Measurements from ENCODE around the gene MAML3.

The MAML3 gene

DNA sequence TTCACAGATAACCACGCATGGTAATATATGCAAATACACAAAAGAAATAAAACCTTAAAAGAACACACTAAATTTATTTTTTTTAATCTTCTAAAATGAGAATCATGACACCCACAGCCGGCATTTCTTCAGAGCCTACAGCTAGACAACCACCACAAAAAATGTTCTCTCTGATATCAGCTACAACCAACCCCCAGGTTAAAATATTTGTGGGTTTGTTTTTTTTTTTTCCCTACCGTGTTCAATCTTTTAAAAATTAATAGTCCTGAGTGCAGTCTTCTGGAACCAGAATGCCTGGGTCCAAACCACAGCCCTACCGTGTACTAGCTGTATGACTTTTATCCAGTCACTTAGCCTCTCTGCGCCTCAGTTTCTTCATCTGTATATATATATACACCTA is 36.0 kb downstream of the MAML3 start:
- H3K4me3 ChIP-seq (replicated peaks; ENCODE audit: insufficient read depth, low read length) = no peak overlapping the region
- no peaks in the 10 kb centered on the region for H3K27me3 ChIP-seq (ENCODE audit: insufficient read depth, poor library complexity, severe bottlenecking)
- no peak for DNase-seq (ENCODE audit: low read depth in 1 of 2, low spot score in 1 of 2)
- TF ChIP-seq, protein P1, sequence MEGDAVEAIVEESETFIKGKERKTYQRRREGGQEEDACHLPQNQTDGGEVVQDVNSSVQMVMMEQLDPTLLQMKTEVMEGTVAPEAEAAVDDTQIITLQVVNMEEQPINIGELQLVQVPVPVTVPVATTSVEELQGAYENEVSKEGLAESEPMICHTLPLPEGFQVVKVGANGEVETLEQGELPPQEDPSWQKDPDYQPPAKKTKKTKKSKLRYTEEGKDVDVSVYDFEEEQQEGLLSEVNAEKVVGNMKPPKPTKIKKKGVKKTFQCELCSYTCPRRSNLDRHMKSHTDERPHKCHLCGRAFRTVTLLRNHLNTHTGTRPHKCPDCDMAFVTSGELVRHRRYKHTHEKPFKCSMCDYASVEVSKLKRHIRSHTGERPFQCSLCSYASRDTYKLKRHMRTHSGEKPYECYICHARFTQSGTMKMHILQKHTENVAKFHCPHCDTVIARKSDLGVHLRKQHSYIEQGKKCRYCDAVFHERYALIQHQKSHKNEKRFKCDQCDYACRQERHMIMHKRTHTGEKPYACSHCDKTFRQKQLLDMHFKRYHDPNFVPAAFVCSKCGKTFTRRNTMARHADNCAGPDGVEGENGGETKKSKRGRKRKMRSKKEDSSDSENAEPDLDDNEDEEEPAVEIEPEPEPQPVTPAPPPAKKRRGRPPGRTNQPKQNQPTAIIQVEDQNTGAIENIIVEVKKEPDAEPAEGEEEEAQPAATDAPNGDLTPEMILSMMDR (IDR thresholded peaks at IDR 0.05; ENCODE audit: insufficient read depth, low read length) = no peak
- TF ChIP-seq, protein P2, sequence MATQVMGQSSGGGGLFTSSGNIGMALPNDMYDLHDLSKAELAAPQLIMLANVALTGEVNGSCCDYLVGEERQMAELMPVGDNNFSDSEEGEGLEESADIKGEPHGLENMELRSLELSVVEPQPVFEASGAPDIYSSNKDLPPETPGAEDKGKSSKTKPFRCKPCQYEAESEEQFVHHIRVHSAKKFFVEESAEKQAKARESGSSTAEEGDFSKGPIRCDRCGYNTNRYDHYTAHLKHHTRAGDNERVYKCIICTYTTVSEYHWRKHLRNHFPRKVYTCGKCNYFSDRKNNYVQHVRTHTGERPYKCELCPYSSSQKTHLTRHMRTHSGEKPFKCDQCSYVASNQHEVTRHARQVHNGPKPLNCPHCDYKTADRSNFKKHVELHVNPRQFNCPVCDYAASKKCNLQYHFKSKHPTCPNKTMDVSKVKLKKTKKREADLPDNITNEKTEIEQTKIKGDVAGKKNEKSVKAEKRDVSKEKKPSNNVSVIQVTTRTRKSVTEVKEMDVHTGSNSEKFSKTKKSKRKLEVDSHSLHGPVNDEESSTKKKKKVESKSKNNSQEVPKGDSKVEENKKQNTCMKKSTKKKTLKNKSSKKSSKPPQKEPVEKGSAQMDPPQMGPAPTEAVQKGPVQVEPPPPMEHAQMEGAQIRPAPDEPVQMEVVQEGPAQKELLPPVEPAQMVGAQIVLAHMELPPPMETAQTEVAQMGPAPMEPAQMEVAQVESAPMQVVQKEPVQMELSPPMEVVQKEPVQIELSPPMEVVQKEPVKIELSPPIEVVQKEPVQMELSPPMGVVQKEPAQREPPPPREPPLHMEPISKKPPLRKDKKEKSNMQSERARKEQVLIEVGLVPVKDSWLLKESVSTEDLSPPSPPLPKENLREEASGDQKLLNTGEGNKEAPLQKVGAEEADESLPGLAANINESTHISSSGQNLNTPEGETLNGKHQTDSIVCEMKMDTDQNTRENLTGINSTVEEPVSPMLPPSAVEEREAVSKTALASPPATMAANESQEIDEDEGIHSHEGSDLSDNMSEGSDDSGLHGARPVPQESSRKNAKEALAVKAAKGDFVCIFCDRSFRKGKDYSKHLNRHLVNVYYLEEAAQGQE (IDR thresholded peaks at IDR 0.05; ENCODE audit: insufficient replicate concordance, low read depth) = no peak
- TF ChIP-seq GABPA (IDR thresholded peaks at IDR 0.05; ENCODE audit: low read depth) = no peak
- TF ChIP-seq POLR2AphosphoS5 (IDR thresholded peaks at IDR 0.05; ENCODE audit: low read depth) = no peak
- TF ChIP-seq SPI1 (IDR thresholded peaks at IDR 0.05; ENCODE audit: borderline replicate concordance, low read depth) = no peak
- H3K27ac ChIP-seq (replicated peaks) = no peak overlapping the region

DNA sequence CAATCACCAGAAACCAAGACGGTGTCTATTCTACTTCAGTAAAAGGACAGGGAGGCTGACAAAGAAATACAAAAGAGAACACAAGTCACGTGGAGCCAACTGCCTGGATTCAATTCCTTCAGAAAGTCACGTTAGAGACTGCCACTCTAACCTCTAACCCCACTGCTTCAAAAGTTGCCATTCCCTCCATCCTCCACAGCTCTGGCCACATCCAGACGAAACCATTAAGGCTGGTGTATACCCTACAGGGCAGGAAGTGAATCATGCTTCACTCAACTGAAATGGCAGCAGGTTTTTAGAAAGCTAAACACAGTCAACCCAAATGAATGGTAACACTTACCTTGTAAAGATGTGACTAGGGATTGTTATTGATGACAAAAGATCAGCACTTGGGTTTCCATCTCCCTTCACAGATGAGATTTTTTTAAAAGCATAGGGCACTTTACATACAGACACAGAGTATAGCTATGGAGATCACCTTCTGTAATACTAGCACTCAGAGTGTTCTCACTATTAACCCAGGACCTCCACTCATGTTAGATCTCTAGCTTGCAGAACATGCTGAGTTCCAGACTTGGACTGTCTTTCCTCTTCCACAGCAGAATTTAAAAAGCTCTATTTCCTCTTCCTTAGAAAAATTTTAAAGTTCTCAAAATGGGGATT is 37.4 kb downstream of the MAML3 start:
- DNase-seq (ENCODE audit: low read depth in 1 of 2, low spot score in 1 of 2) = peak in 1 of 2 experiments; percentile 18

DNA sequence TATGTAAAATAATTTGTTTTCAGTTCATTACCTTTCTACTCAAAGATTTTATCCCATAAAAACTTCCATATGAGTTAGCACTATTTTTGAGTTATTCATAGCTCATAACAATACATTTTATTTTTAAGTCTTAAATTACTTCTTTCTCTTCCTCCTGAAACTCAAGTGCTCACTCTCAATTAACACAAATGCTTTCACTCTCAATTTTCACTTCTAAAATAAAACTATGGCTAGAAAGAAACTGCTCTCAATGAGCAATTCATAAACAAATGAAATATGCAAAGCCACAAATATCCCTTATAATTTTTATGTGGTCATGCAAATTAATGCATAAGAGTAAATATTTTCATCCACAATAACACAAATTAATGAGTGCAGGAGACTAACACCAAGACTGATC is 38.8 kb downstream of the MAML3 start:
- no peak overlapping the region for H3K4me3 ChIP-seq (replicated peaks; ENCODE audit: insufficient read depth, low read length)
- no peaks in the 10 kb centered on the region for H3K27me3 ChIP-seq (ENCODE audit: insufficient read depth, poor library complexity, severe bottlenecking)
- no peak for TF ChIP-seq GABPA (IDR thresholded peaks at IDR 0.05; ENCODE audit: low read depth)
- TF ChIP-seq SPI1 (IDR thresholded peaks at IDR 0.05; ENCODE audit: borderline replicate concordance, low read depth) = no peak
- TF ChIP-seq, protein P2 (IDR thresholded peaks at IDR 0.05; ENCODE audit: insufficient replicate concordance, low read depth) = no peak
- TF ChIP-seq, protein P1 (IDR thresholded peaks at IDR 0.05; ENCODE audit: insufficient read depth, low read length) = no peak
- no peak for TF ChIP-seq POLR2AphosphoS5 (IDR thresholded peaks at IDR 0.05; ENCODE audit: low read depth)
- DNase-seq (ENCODE audit: low read depth in 1 of 2, low spot score in 1 of 2) = no peak
- H3K27ac ChIP-seq (replicated peaks) = no peak overlapping the region

More for the DNA sequence above, 37.4 kb downstream of the MAML3 start:
- TF ChIP-seq POLR2AphosphoS5 (IDR thresholded peaks at IDR 0.05; ENCODE audit: low read depth) = no peak
- TF ChIP-seq, protein P2 (IDR thresholded peaks at IDR 0.05; ENCODE audit: insufficient replicate concordance, low read depth) = no peak
- H3K4me3 ChIP-seq (replicated peaks; ENCODE audit: insufficient read depth, low read length) = no peak overlapping the region
- no peaks in the 10 kb centered on the region for H3K27me3 ChIP-seq (ENCODE audit: insufficient read depth, poor library complexity, severe bottlenecking)
- H3K27ac ChIP-seq (replicated peaks) = no peak overlapping the region; the same call in 1 of the 2 replicates

Data from HL-60 (cell line).